HepG2 (cell line): ENCODE measurements around the gene SPAG5. TPM values are rescaled to one million over a fixed set of nuclear protein-coding genes. Genes with fewer than 3 reads are reported as not detected.

Experiments used
- CHCHD3 ChIP-seq: sonication (generic); formaldehyde crosslinking; IDR thresholded peaks from 2 replicates; pipeline ENCODE4 v1.8.0; 2022; ENCODE audit warnings: mild to moderate bottlenecking, missing genetic modification reagents, moderate library complexity
- DNMT1 ChIP-seq: sonication (generic); formaldehyde crosslinking; IDR thresholded peaks from 2 replicates; pipeline ENCODE4 v1.5.1; 2020; ENCODE audit warnings: mild to moderate bottlenecking, missing genetic modification reagents
- DNMT3B ChIP-seq: conservative IDR thresholded peaks from 2 replicates; pipeline ENCODE4 v1.6.1; 2016; ENCODE audit warnings: missing biosample characterization, control low read depth
- FOXJ3 ChIP-seq: sonication (generic); formaldehyde crosslinking; IDR thresholded peaks from 2 replicates; pipeline ENCODE4 v1.4.0; 2020; ENCODE audit warnings: missing genetic modification reagents, mild to moderate bottlenecking, borderline replicate concordance
- IRF9 ChIP-seq: sonication (generic); formaldehyde crosslinking; IDR thresholded peaks from 2 replicates; pipeline ENCODE4 v1.8.0; 2022; ENCODE audit warnings: missing genetic modification reagents, mild to moderate bottlenecking, borderline replicate concordance
- PITX1 ChIP-seq: sonication (generic); formaldehyde crosslinking; IDR thresholded peaks from 2 replicates; pipeline ENCODE4 v1.5.1; 2020; ENCODE audit warnings: mild to moderate bottlenecking, missing genetic modification reagents
- TSC22D2 ChIP-seq: sonication (generic); formaldehyde crosslinking; IDR thresholded peaks from 2 replicates; pipeline ENCODE4 v1.5.1; 2020; ENCODE audit warnings: missing genetic modification reagents, mild to moderate bottlenecking, borderline replicate concordance
- ZBTB43 ChIP-seq: sonication (generic); formaldehyde crosslinking; conservative IDR thresholded peaks from 2 replicates; pipeline ENCODE4 v1.4.0; 2020; ENCODE audit warnings: missing genetic modification reagents
- ZEB1 ChIP-seq: IDR thresholded peaks from 2 replicates; pipeline ENCODE4 v1.6.1; 2012; ENCODE audit warnings: mild to moderate bottlenecking, low read depth, inconsistent platforms; ENCODE audit not compliant: insufficient replicate concordance
- ZFP36 ChIP-seq: fragments of 150-350 bp; IDR thresholded peaks from 2 replicates; pipeline ENCODE4 v1.6.1; 2018; ENCODE audit warnings: borderline replicate concordance, low read length, low read depth; ENCODE audit not compliant: partially characterized antibody
- ZNF562 ChIP-seq: sonication (generic); formaldehyde crosslinking; IDR thresholded peaks from 2 replicates; pipeline ENCODE4 v1.8.0; 2022; ENCODE audit warnings: missing genetic modification reagents, borderline replicate concordance
- ZNF703 ChIP-seq: sonication (generic); formaldehyde crosslinking; IDR thresholded peaks from 2 replicates; pipeline ENCODE4 v1.5.1; 2020; ENCODE audit warnings: missing genetic modification reagents, mild to moderate bottlenecking, moderate library complexity, borderline replicate concordance
- ZNF704 ChIP-seq: sonication (generic); formaldehyde crosslinking; IDR thresholded peaks from 2 replicates; pipeline ENCODE4 v1.8.1; 2023; ENCODE audit warnings: mild to moderate bottlenecking, inconsistent platforms, moderate library complexity, missing genetic modification reagents, borderline replicate concordance
- ZNF816 ChIP-seq: sonication (generic); formaldehyde crosslinking; IDR thresholded peaks from 2 replicates; pipeline ENCODE4 v1.8.0; 2022; ENCODE audit warnings: missing genetic modification reagents, mild to moderate bottlenecking, borderline replicate concordance
- ZSCAN29 ChIP-seq: sonication (generic); formaldehyde crosslinking; conservative IDR thresholded peaks from 2 replicates; pipeline ENCODE4 v1.4.0; 2020; ENCODE audit warnings: mild to moderate bottlenecking, missing genetic modification reagents
- polyA plus RNA-seq, 8 experiments: library from polyadenylated mRNA; depleted of rRNA in 3 of 8; stranded (reverse) in 7 of 8; unstranded in 1 of 8; fragments of >200 nt; fragmentation: Illumina TruSeq in 4 of 8; extraction: Trizol in 4 of 8; gene quantifications; 2 replicates each; pipeline versions ENCODE4 v1.2.1 to v1.2.3, GENCODE V29; 2011 to 2016; ENCODE audit warnings: low read depth in 4 of 8, missing spikeins in 1 of 8, mixed read lengths in 1 of 8; ENCODE audit not compliant: insufficient read depth in 1 of 8
- total RNA-seq, 5 experiments: library from RNA; depleted of rRNA; stranded (reverse); fragments of >200 nt; fragmentation: Illumina TruSeq; extraction: Trizol; gene quantifications; 2 replicates each; pipeline ENCODE4 v1.2.3, GENCODE V29; 2016; ENCODE audit warnings: low read depth in 1 of 5
- TF ChIP-seq, protein P1 (sequence below): sonication (generic); formaldehyde crosslinking; IDR thresholded peaks from 2 replicates; pipeline ENCODE4 v1.4.0; 2020; ENCODE audit warnings: mild to moderate bottlenecking, missing genetic modification reagents
- TF ChIP-seq, protein P2 (sequence below): sonication (generic); formaldehyde crosslinking; IDR thresholded peaks from 2 replicates; pipeline ENCODE4 v1.9.0; 2021; ENCODE audit warnings: missing genetic modification reagents, mild to moderate bottlenecking, borderline replicate concordance
- TF ChIP-seq, protein P3 (sequence below): IDR thresholded peaks from 2 replicates; pipeline ENCODE4 v1.6.1; 2016
- TF ChIP-seq, protein P4 (sequence below): sonication (generic); formaldehyde crosslinking; IDR thresholded peaks from 2 replicates; pipeline ENCODE4 v1.4.0; 2020; ENCODE audit warnings: missing genetic modification reagents

Gene SPAG5
- total and polyA plus RNA-seq, 2 of the 13 experiments (the other 11 are each of a cell fraction or from before 2014, with no cell fraction given) = 41.4 to 98.0 TPM

DNA sequence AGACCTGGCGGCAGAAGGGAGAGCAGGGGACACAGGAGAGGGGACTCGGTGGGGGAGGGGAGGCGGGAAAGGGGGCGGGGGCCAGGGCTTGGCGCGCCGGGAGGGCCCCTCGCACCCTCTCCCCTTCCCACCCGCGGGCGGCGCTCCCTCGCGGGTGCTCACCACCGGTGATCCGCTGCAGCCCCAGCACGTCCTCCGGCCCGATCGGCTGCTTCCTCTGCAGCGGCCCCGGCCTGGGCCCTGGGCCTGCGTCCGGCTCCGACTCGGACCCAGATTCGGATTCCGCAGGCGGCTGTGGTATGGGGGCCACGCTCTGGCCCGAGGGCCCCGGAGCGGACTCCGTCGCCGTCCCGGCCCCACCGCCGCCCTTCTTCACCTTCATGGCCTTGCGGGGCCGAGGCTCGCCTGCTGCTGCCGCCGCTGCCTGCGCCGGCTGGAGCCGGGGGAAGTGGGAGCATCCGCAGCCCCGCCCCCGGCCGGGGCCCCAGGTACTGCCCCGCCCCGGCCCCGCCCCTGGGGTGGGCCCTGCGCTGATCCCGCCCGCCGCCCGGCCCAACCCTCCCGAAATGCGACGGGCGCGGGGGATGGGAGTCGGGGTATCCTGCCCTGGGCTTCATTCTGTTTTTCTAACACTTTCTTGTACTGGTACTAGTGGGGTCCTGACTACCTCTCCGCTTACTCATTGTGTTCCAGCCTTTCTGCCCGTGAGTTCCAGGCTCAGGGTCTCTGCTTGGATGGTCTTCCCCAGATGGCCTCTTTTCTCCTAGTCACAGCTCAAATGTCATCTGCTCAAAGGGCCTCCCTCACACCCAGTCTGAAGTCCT is 46.4 kb downstream of the SPAG5 start, which contains the start of gene UNC119 (continued):
- TF ChIP-seq, protein P1, sequence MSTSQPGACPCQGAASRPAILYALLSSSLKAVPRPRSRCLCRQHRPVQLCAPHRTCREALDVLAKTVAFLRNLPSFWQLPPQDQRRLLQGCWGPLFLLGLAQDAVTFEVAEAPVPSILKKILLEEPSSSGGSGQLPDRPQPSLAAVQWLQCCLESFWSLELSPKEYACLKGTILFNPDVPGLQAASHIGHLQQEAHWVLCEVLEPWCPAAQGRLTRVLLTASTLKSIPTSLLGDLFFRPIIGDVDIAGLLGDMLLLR (CRISPR knock-in tag) = no peak
- TF ChIP-seq FOXJ3 (CRISPR knock-in tag) = no peak
- no peak for TF ChIP-seq IRF9 (CRISPR knock-in tag)
- TF ChIP-seq ZNF562 = no peak
- TF ChIP-seq ZNF703 = 0 out of 2 replicates have a peak, but pooled peaks have one; percentile 58
- no peak for TF ChIP-seq PITX1 (CRISPR knock-in tag)
- TF ChIP-seq, protein P2, sequence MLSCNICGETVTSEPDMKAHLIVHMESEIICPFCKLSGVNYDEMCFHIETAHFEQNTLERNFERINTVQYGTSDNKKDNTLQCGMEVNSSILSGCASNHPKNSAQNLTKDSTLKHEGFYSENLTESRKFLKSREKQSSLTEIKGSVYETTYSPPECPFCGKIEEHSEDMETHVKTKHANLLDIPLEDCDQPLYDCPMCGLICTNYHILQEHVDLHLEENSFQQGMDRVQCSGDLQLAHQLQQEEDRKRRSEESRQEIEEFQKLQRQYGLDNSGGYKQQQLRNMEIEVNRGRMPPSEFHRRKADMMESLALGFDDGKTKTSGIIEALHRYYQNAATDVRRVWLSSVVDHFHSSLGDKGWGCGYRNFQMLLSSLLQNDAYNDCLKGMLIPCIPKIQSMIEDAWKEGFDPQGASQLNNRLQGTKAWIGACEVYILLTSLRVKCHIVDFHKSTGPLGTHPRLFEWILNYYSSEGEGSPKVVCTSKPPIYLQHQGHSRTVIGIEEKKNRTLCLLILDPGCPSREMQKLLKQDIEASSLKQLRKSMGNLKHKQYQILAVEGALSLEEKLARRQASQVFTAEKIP (CRISPR knock-in tag) = no peak
- no peak for TF ChIP-seq DNMT3B (CRISPR knock-in tag)
- TF ChIP-seq ZSCAN29 = no peak
- no peak for TF ChIP-seq ZNF816 (CRISPR knock-in tag)
- TF ChIP-seq ZEB1 = no peak
- no peak for TF ChIP-seq TSC22D2 (CRISPR knock-in tag)
- no peak for TF ChIP-seq ZBTB43 (CRISPR knock-in tag)
- TF ChIP-seq, protein P3, sequence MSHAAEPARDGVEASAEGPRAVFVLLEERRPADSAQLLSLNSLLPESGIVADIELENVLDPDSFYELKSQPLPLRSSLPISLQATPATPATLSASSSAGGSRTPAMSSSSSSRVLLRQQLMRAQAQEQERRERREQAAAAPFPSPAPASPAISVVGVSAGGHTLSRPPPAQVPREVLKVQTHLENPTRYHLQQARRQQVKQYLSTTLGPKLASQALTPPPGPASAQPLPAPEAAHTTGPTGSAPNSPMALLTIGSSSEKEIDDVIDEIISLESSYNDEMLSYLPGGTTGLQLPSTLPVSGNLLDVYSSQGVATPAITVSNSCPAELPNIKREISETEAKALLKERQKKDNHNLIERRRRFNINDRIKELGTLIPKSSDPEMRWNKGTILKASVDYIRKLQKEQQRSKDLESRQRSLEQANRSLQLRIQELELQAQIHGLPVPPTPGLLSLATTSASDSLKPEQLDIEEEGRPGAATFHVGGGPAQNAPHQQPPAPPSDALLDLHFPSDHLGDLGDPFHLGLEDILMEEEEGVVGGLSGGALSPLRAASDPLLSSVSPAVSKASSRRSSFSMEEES (CRISPR knock-in tag) = no peak
- TF ChIP-seq, protein P4, sequence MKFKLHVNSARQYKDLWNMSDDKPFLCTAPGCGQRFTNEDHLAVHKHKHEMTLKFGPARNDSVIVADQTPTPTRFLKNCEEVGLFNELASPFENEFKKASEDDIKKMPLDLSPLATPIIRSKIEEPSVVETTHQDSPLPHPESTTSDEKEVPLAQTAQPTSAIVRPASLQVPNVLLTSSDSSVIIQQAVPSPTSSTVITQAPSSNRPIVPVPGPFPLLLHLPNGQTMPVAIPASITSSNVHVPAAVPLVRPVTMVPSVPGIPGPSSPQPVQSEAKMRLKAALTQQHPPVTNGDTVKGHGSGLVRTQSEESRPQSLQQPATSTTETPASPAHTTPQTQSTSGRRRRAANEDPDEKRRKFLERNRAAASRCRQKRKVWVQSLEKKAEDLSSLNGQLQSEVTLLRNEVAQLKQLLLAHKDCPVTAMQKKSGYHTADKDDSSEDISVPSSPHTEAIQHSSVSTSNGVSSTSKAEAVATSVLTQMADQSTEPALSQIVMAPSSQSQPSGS (CRISPR knock-in tag) = no peak
- TF ChIP-seq CHCHD3 (CRISPR knock-in tag) = no peak
- TF ChIP-seq ZNF704 (CRISPR knock-in tag) = no peak
- TF ChIP-seq ZFP36 = no peak
- TF ChIP-seq DNMT1 (CRISPR knock-in tag) = no peak
